NCI-H146 treated with DMSO at 0.1 percent for 48 hours (cell line): ENCODE data around the gene ROGDI.
A peak's percentile ranks its signal among the peaks of the same experiment; 100 is the strongest.

Experiments used
- DNase-seq: peaks from one replicate; lab custom pipeline; 2025; ENCODE audit not compliant: unreplicated experiment; lab: John Stamatoyannopoulos, UW

Gene ROGDI

GRCh38 chr16:4768549-4769305, 33.7 kb downstream of the ROGDI start:
- DNase-seq = peak; percentile 90

- DNase-seq = peak; percentile 74
These were observed 34.4 kb downstream of the ROGDI start for GRCh38 chr16:4767872-4768548.

GRCh38 chr16:4766875-4767628, 35.4 kb downstream of the ROGDI start, which contains the start of gene ZNF500:
Gene ZNF500, minus strand, starts transcription at chr16:4767162. Its CDS starts 1,184 bp downstream, at chr16:4765978.
- peak; percentile 96 for DNase-seq

GRCh38 chr16:4765511-4766474, 36.6 kb downstream of the ROGDI start:
- peak; percentile 9 for DNase-seq

- DNase-seq = no peak
These were observed 38.6 kb downstream of the ROGDI start for GRCh38 chr16:4763791-4764190.

- DNase-seq = no peak
These were observed 40.2 kb downstream of the ROGDI start for GRCh38 chr16:4762205-4762604.

- no peak for DNase-seq
These were observed 42.1 kb downstream of the ROGDI start for GRCh38 chr16:4760221-4760910.

GRCh38 chr16:4755687-4756086, 46.7 kb downstream of the ROGDI start:
- DNase-seq = no peak

GRCh38 chr16:4754865-4755264, 47.6 kb downstream of the ROGDI start:
- no peak for DNase-seq

GRCh38 chr16:4753227-4753626, 49.2 kb downstream of the ROGDI start:
- DNase-seq = no peak

GRCh38 chr16:4752351-4753100, 49.9 kb downstream of the ROGDI start:
- DNase-seq = no peak

- DNase-seq = no peak
These were observed 51.5 kb downstream of the ROGDI start for GRCh38 chr16:4750896-4751295.

- DNase-seq = no peak
These were observed 52.7 kb downstream of the ROGDI start for GRCh38 chr16:4749700-4750257.

GRCh38 chr16:4748682-4749411, 53.6 kb downstream of the ROGDI start:
- no peak for DNase-seq

- no peak for DNase-seq
These were observed 54.3 kb downstream of the ROGDI start for GRCh38 chr16:4747906-4748681.

- DNase-seq = no peak
These were observed 55.4 kb downstream of the ROGDI start for GRCh38 chr16:4746991-4747574.
